SK-N-MC (cell line): ENCODE measurements around the gene TSHZ1.
"Not testable (repeated sequence)": the region's sequence is repeated elsewhere in the genome, so short reads cannot be mapped to it uniquely, and the experiment has no call there.

Experiments used
- DNase-seq: peaks from one replicate; pipeline ENCODE4 v3.0.0-alpha.2; 2011; ENCODE audit warnings: low read depth, low spot score
- H3K27ac ChIP-seq: fragments of 200-600 bp; sonication (generic); 2 replicates; pipeline ENCODE4 v1.5.1; 2016; ENCODE audit warnings: mixed run types
- H3K36me3 ChIP-seq: fragments of 200-600 bp; sonication (generic); 2 replicates; pipeline ENCODE4 v1.6.1; 2017; ENCODE audit warnings: antibody characterized with exemption, low read length, mixed read lengths; ENCODE audit not compliant: insufficient read depth
- H3K4me3 ChIP-seq: fragments of 200-600 bp; sonication (generic); 2 replicates; pipeline ENCODE4 v1.5.1; 2016
- H3K9ac ChIP-seq: fragments of 200-600 bp; sonication (generic); 2 replicates; pipeline ENCODE4 v1.8.0; 2017; ENCODE audit warnings: mixed run types, mixed read lengths; ENCODE audit not compliant: insufficient read length
- H3K9me3 ChIP-seq: fragments of 200-600 bp; sonication (generic); 2 replicates; pipeline ENCODE4 v1.6.1; 2017; ENCODE audit warnings: low read depth, mild to moderate bottlenecking, antibody characterized with exemption, low read length, moderate library complexity, mixed read lengths
- EZH2 ChIP-seq: fragments of 200-600 bp; sonication (generic); IDR thresholded peaks from one replicate; pipeline ENCODE4 v1.6.1; 2017; ENCODE audit warnings: antibody characterized with exemption
- FOXP2 ChIP-seq: optimal IDR thresholded peaks from 2 replicates; pipeline ENCODE3; 2011; ENCODE audit warnings: mild to moderate bottlenecking, moderate library complexity; ENCODE audit not compliant: insufficient read depth; ENCODE audit errors: extremely low read length, control extremely low read depth
- POLR2AphosphoS5 ChIP-seq: IDR thresholded peaks from 2 replicates; pipeline ENCODE4 v1.6.1; 2012; ENCODE audit warnings: mild to moderate bottlenecking, low read depth, low read length, borderline replicate concordance

TSHZ1 gene

GRCh38 chr18:75319905-75320304 is 109.3 kb downstream of the TSHZ1 start:
- TF ChIP-seq FOXP2, result no peak
- no peak for TF ChIP-seq EZH2
- TF ChIP-seq POLR2AphosphoS5, result no peak
- DNase-seq, result no peak
- no peak overlapping the region for H3K9ac ChIP-seq
- no peak overlapping the region for H3K4me3 ChIP-seq
- no peaks in the 10 kb centered on the region for H3K36me3 ChIP-seq
- no peaks in the 10 kb centered on the region for H3K9me3 ChIP-seq
- no peak overlapping the region for H3K27ac ChIP-seq

GRCh38 chr18:75320506-75320905 is 109.9 kb downstream of the TSHZ1 start:
- Histone ChIP-seq H3K9me3 (no peaks in the 10 kb centered on the region), H3K36me3 (no peaks in the 10 kb centered on the region), H3K4me3 (no peak overlapping the region), H3K27ac (no peak overlapping the region), H3K9ac (no peak overlapping the region)
- DNase-seq, result no peak
- no peak for TF ChIP-seq EZH2
- no peak for TF ChIP-seq FOXP2
- no peak for TF ChIP-seq POLR2AphosphoS5

GRCh38 chr18:75321431-75321830 is 110.8 kb downstream of the TSHZ1 start:
- no peak overlapping the region for H3K4me3 ChIP-seq
- no peak overlapping the region for H3K9ac ChIP-seq
- no peaks in the 10 kb centered on the region for H3K36me3 ChIP-seq
- no peak overlapping the region for H3K27ac ChIP-seq
- DNase-seq, result no peak
- TF ChIP-seq EZH2 (no peak), FOXP2 (no peak), POLR2AphosphoS5 (no peak)
- no peaks in the 10 kb centered on the region for H3K9me3 ChIP-seq

- Histone ChIP-seq H3K9me3 (no peaks in the 10 kb centered on the region), H3K9ac (no peak overlapping the region), H3K27ac (no peak overlapping the region), H3K4me3 (no peak overlapping the region), H3K36me3 (no peaks in the 10 kb centered on the region)
- no peak for DNase-seq
- TF ChIP-seq FOXP2 (no peak), POLR2AphosphoS5 (no peak), EZH2 (no peak)
Observed at GRCh38 chr18:75322206-75322605, 111.6 kb downstream of the TSHZ1 start.

- no peak for DNase-seq
- Histone ChIP-seq H3K36me3 (no peaks in the 10 kb centered on the region), H3K9ac (no peak overlapping the region), H3K9me3 (0 out of 2 replicates have a peak, but pooled peaks cover 3% of the 10 kb centered on the region), H3K27ac (no peak overlapping the region), H3K4me3 (no peak overlapping the region)
- TF ChIP-seq POLR2AphosphoS5 (no peak), FOXP2 (no peak), EZH2 (no peak)
Observed at GRCh38 chr18:75323821-75324585, 113.4 kb downstream of the TSHZ1 start.

GRCh38 chr18:75324686-75325257 is 114.2 kb downstream of the TSHZ1 start:
- TF ChIP-seq POLR2AphosphoS5 (no peak), EZH2 (no peak), FOXP2 (no peak)
- H3K9ac ChIP-seq, result no peak overlapping the region
- no peak overlapping the region for H3K4me3 ChIP-seq
- 0 out of 2 replicates have a peak, but pooled peaks cover 3% of the 10 kb centered on the region for H3K9me3 ChIP-seq
- no peak for DNase-seq
- H3K36me3 ChIP-seq, result no peaks in the 10 kb centered on the region
- no peak overlapping the region for H3K27ac ChIP-seq

GRCh38 chr18:75329753-75330152 is 119.2 kb downstream of the TSHZ1 start:
- H3K27ac ChIP-seq, DNase-seq, H3K4me3 ChIP-seq, H3K36me3 ChIP-seq, H3K9me3 ChIP-seq, H3K9ac ChIP-seq: not testable (repeated sequence)

- Histone ChIP-seq H3K9ac (no peak overlapping the region), H3K9me3 (0 out of 2 replicates have a peak, but pooled peaks cover 3% of the 10 kb centered on the region), H3K4me3 (no peak overlapping the region), H3K36me3 (no peaks in the 10 kb centered on the region), H3K27ac (no peak overlapping the region)
- TF ChIP-seq EZH2 (no peak), POLR2AphosphoS5 (no peak), FOXP2 (no peak)
- no peak for DNase-seq
Observed at GRCh38 chr18:75330308-75330707, 119.7 kb downstream of the TSHZ1 start.

GRCh38 chr18:75334869-75335268 is 124.3 kb downstream of the TSHZ1 start:
- no peaks in the 10 kb centered on the region for H3K36me3 ChIP-seq
- no peak for DNase-seq
- no peak overlapping the region for H3K9ac ChIP-seq
- H3K4me3 ChIP-seq, result no peak overlapping the region
- no peaks in the 10 kb centered on the region for H3K9me3 ChIP-seq
- H3K27ac ChIP-seq, result no peak overlapping the region
- TF ChIP-seq EZH2, result no peak
- TF ChIP-seq POLR2AphosphoS5, result no peak
- no peak for TF ChIP-seq FOXP2
